BJ (cell line): ENCODE measurements around the gene CACNA1C. TPM values are rescaled to one million over a fixed set of nuclear protein-coding genes. Genes with fewer than 3 reads are reported as not detected.

Source experiments
- CTCF ChIA-PET: fragments of 350-600 bp; formaldehyde crosslinking; extraction: SDS; loops from one replicate; lab custom pipeline; 2021; ENCODE audit warnings: antibody characterized with exemption, inconsistent platforms; lab: Yijun Ruan, JAX
- POLR2A ChIA-PET: fragments of 300-600 bp; sonication (Branson Sonifier 250); formaldehyde crosslinking; extraction: SDS; loops from one replicate; lab custom pipeline; 2021; ENCODE audit warnings: antibody characterized with exemption; lab: Charles Lee
- DNase-seq: peaks from one replicate; pipeline ENCODE4 v3.0.0-alpha.2; 2011; ENCODE audit warnings: low read depth
- H3K27me3 ChIP-seq: 2 replicates; pipeline ENCODE4 v1.6.0; 2011; ENCODE audit warnings: low read length; ENCODE audit not compliant: control insufficient read depth, insufficient read depth
- H3K36me3 ChIP-seq: 2 replicates; pipeline ENCODE4 v1.5.1; 2011; ENCODE audit warnings: low read length; ENCODE audit not compliant: control insufficient read depth, insufficient read depth
- H3K4me3 ChIP-seq: 2 replicates; pipeline ENCODE4 v1.5.1; 2011; ENCODE audit warnings: low read depth, mild to moderate bottlenecking, control low read depth, low read length
- polyA plus RNA-seq: library from polyadenylated mRNA; depleted of rRNA; stranded (reverse); fragments of >200 nt; gene quantifications from 2 replicates; pipeline ENCODE4 v1.2.3, GENCODE V29; 2011
- TF ChIP-seq, protein P1 (sequence below): IDR thresholded peaks from 2 replicates; pipeline ENCODE4 v1.5.1; 2011; ENCODE audit warnings: low read depth, mild to moderate bottlenecking, control low read depth, inconsistent platforms, low read length, moderate library complexity; ENCODE audit not compliant: insufficient read depth

Gene CACNA1C
- polyA plus RNA-seq, 1 experiment = 14.7 TPM

DNA sequence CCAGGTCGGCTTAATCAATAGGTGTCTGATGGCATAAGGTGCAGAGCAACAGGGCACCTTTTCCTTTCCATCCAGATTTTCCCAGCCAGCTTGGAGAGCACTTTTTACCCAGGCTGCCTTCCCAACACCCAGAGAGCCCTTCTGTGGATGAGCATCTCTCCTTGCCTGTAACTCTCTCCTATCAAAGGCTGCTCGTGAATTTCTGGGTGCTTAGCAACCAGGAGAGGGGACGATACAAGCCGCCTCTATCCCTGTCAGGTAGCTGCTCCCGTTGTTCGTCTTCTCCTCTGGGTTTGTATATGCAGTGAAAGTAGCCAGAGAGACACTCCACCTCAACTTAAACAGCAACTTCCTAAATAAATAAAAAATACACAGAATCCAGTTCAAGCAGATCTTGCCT is 124.2 kb downstream of the CACNA1C start:
- TF ChIP-seq, protein P1, sequence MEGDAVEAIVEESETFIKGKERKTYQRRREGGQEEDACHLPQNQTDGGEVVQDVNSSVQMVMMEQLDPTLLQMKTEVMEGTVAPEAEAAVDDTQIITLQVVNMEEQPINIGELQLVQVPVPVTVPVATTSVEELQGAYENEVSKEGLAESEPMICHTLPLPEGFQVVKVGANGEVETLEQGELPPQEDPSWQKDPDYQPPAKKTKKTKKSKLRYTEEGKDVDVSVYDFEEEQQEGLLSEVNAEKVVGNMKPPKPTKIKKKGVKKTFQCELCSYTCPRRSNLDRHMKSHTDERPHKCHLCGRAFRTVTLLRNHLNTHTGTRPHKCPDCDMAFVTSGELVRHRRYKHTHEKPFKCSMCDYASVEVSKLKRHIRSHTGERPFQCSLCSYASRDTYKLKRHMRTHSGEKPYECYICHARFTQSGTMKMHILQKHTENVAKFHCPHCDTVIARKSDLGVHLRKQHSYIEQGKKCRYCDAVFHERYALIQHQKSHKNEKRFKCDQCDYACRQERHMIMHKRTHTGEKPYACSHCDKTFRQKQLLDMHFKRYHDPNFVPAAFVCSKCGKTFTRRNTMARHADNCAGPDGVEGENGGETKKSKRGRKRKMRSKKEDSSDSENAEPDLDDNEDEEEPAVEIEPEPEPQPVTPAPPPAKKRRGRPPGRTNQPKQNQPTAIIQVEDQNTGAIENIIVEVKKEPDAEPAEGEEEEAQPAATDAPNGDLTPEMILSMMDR = no peak
- DNase-seq = no peak
- POLR2A ChIA-PET = no interaction called here
- H3K4me3 ChIP-seq = no peak overlapping the region
- no peaks in the 10 kb centered on the region for H3K27me3 ChIP-seq
- CTCF ChIA-PET = no interaction called here
- H3K36me3 ChIP-seq = 0 out of 2 replicates have a peak, but pooled peaks cover 3% of the 10 kb centered on the region

DNA sequence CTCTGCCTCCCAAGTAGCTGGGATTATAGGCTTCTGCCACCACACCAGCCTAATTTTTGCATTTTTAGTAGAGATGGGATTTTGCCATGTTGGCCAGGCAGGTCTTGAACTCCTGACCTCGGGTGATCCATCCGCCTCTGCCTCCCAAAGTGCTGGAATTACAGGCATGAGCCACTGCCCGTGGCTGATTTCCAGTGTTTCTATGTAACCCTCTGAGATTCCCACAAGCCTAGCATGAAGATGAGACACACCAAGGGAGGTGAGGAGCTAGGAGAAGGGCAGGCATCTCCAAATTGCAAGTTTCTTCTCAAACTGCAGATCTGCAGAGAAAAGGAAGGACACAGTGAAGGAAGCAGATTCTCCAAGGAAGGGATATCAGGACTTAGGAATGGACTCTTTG is 125.0 kb downstream of the CACNA1C start:
- POLR2A ChIA-PET = no interaction called here
- CTCF ChIA-PET = interaction anchor here (0.7 kb wide), 2 partner anchors 53 to 124 kb away, joined by 3 read pairs; partner anchors contain the start of gene CACNA1C
- Histone ChIP-seq H3K4me3 (no peak overlapping the region), H3K27me3 (no peaks in the 10 kb centered on the region), H3K36me3 (0 out of 2 replicates have a peak, but pooled peaks cover 3% of the 10 kb centered on the region)
- DNase-seq = no peak
- TF ChIP-seq, protein P1 = no peak

DNA sequence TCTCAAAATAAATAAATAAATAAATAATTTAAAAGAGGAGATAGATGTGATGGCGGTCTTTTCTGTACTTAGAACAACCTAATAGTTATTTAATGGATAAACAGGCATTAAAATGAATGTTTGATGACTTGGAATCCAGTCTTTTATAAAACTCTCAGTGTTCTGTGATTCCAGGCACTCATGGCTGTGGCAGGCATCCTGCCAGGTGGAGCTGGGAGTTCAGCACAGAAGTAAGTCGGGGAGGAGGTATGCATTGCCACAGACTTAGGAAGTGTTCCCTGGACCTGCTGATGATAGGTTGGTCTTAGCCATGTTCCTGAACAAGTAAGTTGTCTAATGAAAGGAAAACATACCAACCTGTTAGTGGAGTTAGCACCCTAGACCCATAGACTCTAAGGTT is 126.3 kb downstream of the CACNA1C start:
- TF ChIP-seq, protein P1 = no peak
- 0 out of 2 replicates have a peak, but pooled peaks cover 3% of the 10 kb centered on the region for H3K36me3 ChIP-seq
- no peak overlapping the region for H3K4me3 ChIP-seq
- CTCF ChIA-PET = no interaction called here
- POLR2A ChIA-PET = no interaction called here
- no peaks in the 10 kb centered on the region for H3K27me3 ChIP-seq
- DNase-seq = no peak

DNA sequence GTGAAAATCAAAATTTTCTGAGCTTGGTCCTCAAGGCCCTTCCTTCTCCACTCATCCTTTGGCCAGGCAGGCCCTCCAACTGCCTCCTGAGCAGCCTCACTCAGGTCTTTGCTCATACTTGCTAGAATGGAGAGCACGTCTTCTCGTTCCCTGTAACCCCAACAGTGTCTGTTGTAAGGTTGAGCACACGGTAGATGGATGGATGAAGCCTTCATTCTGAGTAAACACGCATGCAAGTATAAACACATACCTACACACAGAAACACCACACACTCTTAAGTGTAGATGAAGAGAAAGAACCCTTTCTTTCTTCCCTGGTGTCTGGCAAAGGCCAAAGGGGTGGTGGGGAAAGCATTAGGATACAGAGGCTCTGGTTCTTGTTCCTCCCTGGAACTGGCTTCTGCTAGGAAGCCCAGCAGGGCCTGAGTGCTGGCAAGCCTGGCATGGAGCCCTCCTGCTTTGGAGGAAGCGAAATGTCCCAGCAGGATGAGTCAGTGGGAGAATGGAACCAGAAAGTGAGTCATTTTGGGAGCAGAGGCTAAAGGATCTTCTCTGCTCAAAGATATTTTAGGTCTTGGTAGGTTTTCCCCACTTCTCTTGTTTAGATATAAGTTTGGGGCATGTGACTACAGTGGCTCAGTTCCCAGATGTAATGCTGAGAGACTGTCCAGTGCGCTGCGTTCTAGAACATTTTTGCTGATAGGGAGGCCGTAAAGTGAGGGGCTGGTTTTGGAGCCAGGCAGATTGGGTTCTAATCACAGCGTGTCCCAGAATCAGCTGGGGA is 127.4 kb downstream of the CACNA1C start:
- ChIA-PET CTCF (interaction anchor here (0.7 kb wide), 1 partner anchor 403 kb away, joined by 3 read pairs; no protein-coding TSS in a partner anchor), POLR2A (no interaction called here)

DNA sequence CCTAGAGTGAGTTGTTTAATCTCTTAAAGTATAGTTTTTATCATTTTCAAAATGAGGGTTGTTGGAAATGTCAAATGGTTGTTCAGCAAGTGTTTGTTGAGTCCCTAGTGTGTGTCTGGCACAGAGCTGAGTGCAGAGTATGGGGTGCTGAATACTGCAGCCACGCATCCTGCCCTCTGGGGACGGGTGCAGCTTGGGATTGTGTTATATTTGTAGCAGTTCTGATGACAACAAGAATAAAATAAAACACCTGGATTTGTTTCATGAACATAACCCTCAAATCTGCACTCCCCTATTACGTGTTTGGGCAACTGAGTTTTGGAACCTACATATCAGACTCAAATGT is 127.9 kb downstream of the CACNA1C start:
- ChIA-PET CTCF (interaction anchor here (0.7 to 1.0 kb wide), 2 partner anchors 70 to 402 kb away, joined by 3 read pairs; no protein-coding TSS in a partner anchor), POLR2A (no interaction called here)
- TF ChIP-seq, protein P1 = no peak
- Histone ChIP-seq H3K27me3 (no peaks in the 10 kb centered on the region), H3K4me3 (no peak overlapping the region), H3K36me3 (peaks cover 3% of the 10 kb centered on the region; the same call in 1 of the 2 replicates)
- no peak for DNase-seq

More for the DNA sequence above, 127.4 kb downstream of the CACNA1C start:
- no peaks in the 10 kb centered on the region for H3K27me3 ChIP-seq
- peaks cover 3% of the 10 kb centered on the region; the same call in 1 of the 2 replicates for H3K36me3 ChIP-seq
- TF ChIP-seq, protein P1 = no peak
- DNase-seq = peak; percentile 79
- H3K4me3 ChIP-seq = no peak overlapping the region
